ENCODE measurements around the gene PALD1.

PALD1 gene

GRCh38 chr10:70564113-70564725, 85.7 kb downstream of the PALD1 start:
- no peaks in the 10 kb centered on the region for H3K9me3 ChIP-seq (replicated peaks; ENCODE audit: low read length)
- no peak overlapping the region for H3K9ac ChIP-seq (ENCODE audit: low read depth, low read length)
- no peaks in the 10 kb centered on the region for H3K36me3 ChIP-seq (ENCODE audit: insufficient read depth, low read length)
- H3K4me1 ChIP-seq (ENCODE audit: control insufficient read depth, insufficient read depth, low read length): peaks cover 3% of the 10 kb centered on the region
- peaks cover 6% of the 10 kb centered on the region for H3K27me3 ChIP-seq (ENCODE audit: control insufficient read depth, insufficient read depth, low read length)
- H3K4me2 ChIP-seq (ENCODE audit: low read length): no peak overlapping the region
- no peak overlapping the region for H3K4me3 ChIP-seq (ENCODE audit: low read length)

GRCh38 chr10:70564901-70565351, 86.4 kb downstream of the PALD1 start:
- H3K36me3 ChIP-seq (ENCODE audit: insufficient read depth, low read length): no peaks in the 10 kb centered on the region
- no peaks in the 10 kb centered on the region for H3K9me3 ChIP-seq (replicated peaks; ENCODE audit: low read length)
- no peaks in the 10 kb centered on the region for H3K4me1 ChIP-seq (ENCODE audit: control insufficient read depth, insufficient read depth, low read length)
- no peak overlapping the region for H3K9ac ChIP-seq (ENCODE audit: low read depth, low read length)
- H3K4me3 ChIP-seq (ENCODE audit: low read length): no peak overlapping the region
- peaks cover 6% of the 10 kb centered on the region for H3K27me3 ChIP-seq (ENCODE audit: control insufficient read depth, insufficient read depth, low read length)
- no peak overlapping the region for H3K4me2 ChIP-seq (ENCODE audit: low read length)

- no peak overlapping the region for H3K4me2 ChIP-seq (ENCODE audit: low read length)
- no peaks in the 10 kb centered on the region for H3K4me1 ChIP-seq (ENCODE audit: control insufficient read depth, insufficient read depth, low read length)
- no peaks in the 10 kb centered on the region for H3K36me3 ChIP-seq (ENCODE audit: insufficient read depth, low read length)
- H3K4me3 ChIP-seq (ENCODE audit: low read length): no peak overlapping the region
- H3K9me3 ChIP-seq (replicated peaks; ENCODE audit: low read length): no peaks in the 10 kb centered on the region
- H3K27me3 ChIP-seq (ENCODE audit: control insufficient read depth, insufficient read depth, low read length): peaks cover 6% of the 10 kb centered on the region
- no peak overlapping the region for H3K9ac ChIP-seq (ENCODE audit: low read depth, low read length)
Observed at GRCh38 chr10:70565556-70566514, 87.3 kb downstream of the PALD1 start.

- Histone ChIP-seq H3K36me3 (ENCODE audit: insufficient read depth, low read length) (no peaks in the 10 kb centered on the region), H3K4me3 (ENCODE audit: low read length) (no peak overlapping the region), H3K9me3 (replicated peaks; ENCODE audit: low read length) (no peaks in the 10 kb centered on the region), H3K4me2 (ENCODE audit: low read length) (no peak overlapping the region), H3K4me1 (ENCODE audit: control insufficient read depth, insufficient read depth, low read length) (no peaks in the 10 kb centered on the region), H3K9ac (ENCODE audit: low read depth, low read length) (no peak overlapping the region), H3K27me3 (ENCODE audit: control insufficient read depth, insufficient read depth, low read length) (peaks cover 2% of the 10 kb centered on the region)
Observed at GRCh38 chr10:70566515-70567290, 88.1 kb downstream of the PALD1 start.

- Histone ChIP-seq H3K4me2 (ENCODE audit: low read length) (no peak overlapping the region), H3K27me3 (ENCODE audit: control insufficient read depth, insufficient read depth, low read length) (peaks cover 7% of the 10 kb centered on the region), H3K4me1 (ENCODE audit: control insufficient read depth, insufficient read depth, low read length) (no peaks in the 10 kb centered on the region), H3K4me3 (ENCODE audit: low read length) (no peak overlapping the region), H3K9ac (ENCODE audit: low read depth, low read length) (no peak overlapping the region), H3K9me3 (replicated peaks; ENCODE audit: low read length) (no peaks in the 10 kb centered on the region), H3K36me3 (ENCODE audit: insufficient read depth, low read length) (no peaks in the 10 kb centered on the region)
Observed at GRCh38 chr10:70567603-70568002, 89.0 kb downstream of the PALD1 start.

GRCh38 chr10:70568113-70568512, 89.5 kb downstream of the PALD1 start:
- H3K36me3 ChIP-seq (ENCODE audit: insufficient read depth, low read length): no peaks in the 10 kb centered on the region
- H3K9ac ChIP-seq (ENCODE audit: low read depth, low read length): no peak overlapping the region
- no peak overlapping the region for H3K4me3 ChIP-seq (ENCODE audit: low read length)
- no peak overlapping the region for H3K4me2 ChIP-seq (ENCODE audit: low read length)
- H3K4me1 ChIP-seq (ENCODE audit: control insufficient read depth, insufficient read depth, low read length): no peaks in the 10 kb centered on the region
- no peaks in the 10 kb centered on the region for H3K9me3 ChIP-seq (replicated peaks; ENCODE audit: low read length)
- H3K27me3 ChIP-seq (ENCODE audit: control insufficient read depth, insufficient read depth, low read length): peaks cover 7% of the 10 kb centered on the region

GRCh38 chr10:70568781-70569495, 90.4 kb downstream of the PALD1 start:
- no peak overlapping the region for H3K4me2 ChIP-seq (ENCODE audit: low read length)
- H3K4me3 ChIP-seq (ENCODE audit: low read length): no peak overlapping the region
- H3K27me3 ChIP-seq (ENCODE audit: control insufficient read depth, insufficient read depth, low read length): peaks cover 7% of the 10 kb centered on the region
- H3K9me3 ChIP-seq (replicated peaks; ENCODE audit: low read length): no peaks in the 10 kb centered on the region
- no peaks in the 10 kb centered on the region for H3K4me1 ChIP-seq (ENCODE audit: control insufficient read depth, insufficient read depth, low read length)
- no peaks in the 10 kb centered on the region for H3K36me3 ChIP-seq (ENCODE audit: insufficient read depth, low read length)
- no peak overlapping the region for H3K9ac ChIP-seq (ENCODE audit: low read depth, low read length)

GRCh38 chr10:70571236-70571635, 92.7 kb downstream of the PALD1 start:
- no peak overlapping the region for H3K4me3 ChIP-seq (ENCODE audit: low read length)
- H3K9me3 ChIP-seq (replicated peaks; ENCODE audit: low read length): no peaks in the 10 kb centered on the region
- H3K36me3 ChIP-seq (ENCODE audit: insufficient read depth, low read length): no peaks in the 10 kb centered on the region
- peaks cover 6% of the 10 kb centered on the region for H3K27me3 ChIP-seq (ENCODE audit: control insufficient read depth, insufficient read depth, low read length)
- no peak overlapping the region for H3K4me2 ChIP-seq (ENCODE audit: low read length)
- H3K9ac ChIP-seq (ENCODE audit: low read depth, low read length): no peak overlapping the region
- H3K4me1 ChIP-seq (ENCODE audit: control insufficient read depth, insufficient read depth, low read length): peaks cover 9% of the 10 kb centered on the region

- Histone ChIP-seq H3K4me1 (ENCODE audit: control insufficient read depth, insufficient read depth, low read length) (peaks cover 15% of the 10 kb centered on the region), H3K4me2 (ENCODE audit: low read length) (no peak overlapping the region), H3K9me3 (replicated peaks; ENCODE audit: low read length) (no peaks in the 10 kb centered on the region), H3K36me3 (ENCODE audit: insufficient read depth, low read length) (no peaks in the 10 kb centered on the region), H3K4me3 (ENCODE audit: low read length) (no peak overlapping the region), H3K27me3 (ENCODE audit: control insufficient read depth, insufficient read depth, low read length) (peaks cover 4% of the 10 kb centered on the region), H3K9ac (ENCODE audit: low read depth, low read length) (no peak overlapping the region)
Observed at GRCh38 chr10:70571636-70572439, 93.3 kb downstream of the PALD1 start.

- no peak overlapping the region for H3K4me3 ChIP-seq (ENCODE audit: low read length)
- H3K4me1 ChIP-seq (ENCODE audit: control insufficient read depth, insufficient read depth, low read length): peaks cover 27% of the 10 kb centered on the region
- H3K36me3 ChIP-seq (ENCODE audit: insufficient read depth, low read length): no peaks in the 10 kb centered on the region
- H3K9me3 ChIP-seq (replicated peaks; ENCODE audit: low read length): no peaks in the 10 kb centered on the region
- no peak overlapping the region for H3K9ac ChIP-seq (ENCODE audit: low read depth, low read length)
- peaks cover 4% of the 10 kb centered on the region for H3K27me3 ChIP-seq (ENCODE audit: control insufficient read depth, insufficient read depth, low read length)
- H3K4me2 ChIP-seq (ENCODE audit: low read length): no peak overlapping the region
Observed at GRCh38 chr10:70573599-70574506, 95.3 kb downstream of the PALD1 start.
